ENCODE data around the gene FRS3. TPM values are rescaled to one million over a fixed set of nuclear protein-coding genes. Genes with fewer than 3 reads are reported as not detected.

Gene FRS3
- total and polyA plus RNA-seq, 2 experiments from 2014 or later: 1.3 to 3.3 TPM

DNA sequence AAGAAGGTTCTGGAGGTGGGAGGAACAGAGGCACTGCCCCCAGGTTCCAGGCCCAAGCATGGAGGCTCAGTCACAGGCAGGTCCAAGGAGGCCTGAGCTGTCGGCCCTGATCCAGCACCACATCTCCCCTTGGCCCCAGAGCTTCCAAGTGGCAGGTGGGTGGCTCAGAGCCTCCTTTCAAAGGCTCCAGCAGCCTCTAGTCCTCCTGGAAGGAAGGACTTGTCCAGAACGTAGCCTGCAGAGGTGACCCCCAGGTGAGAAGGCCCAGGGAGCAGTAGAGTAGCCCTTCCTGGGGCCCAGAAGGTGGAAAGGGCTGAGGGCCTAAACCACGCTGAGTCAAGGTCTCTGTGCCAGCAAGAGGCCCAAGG is 52.0 kb downstream of the FRS3 start:
- H3K36me3 ChIP-seq (ENCODE audit: insufficient read depth): no peaks in the 10 kb centered on the region
- Mint-ChIP-seq H3K4me1 (peaks cover 55% of the 10 kb centered on the region), H3K27ac (no peak overlapping the region), H3K27me3 (ENCODE audit: insufficient read depth, low read depth, poor library complexity) (peaks cover 11% of the 10 kb centered on the region), H3K36me3 (ENCODE audit: low read depth) (no peaks in the 10 kb centered on the region), H3K9me3 (no peaks in the 10 kb centered on the region), H3K4me3 (no peak overlapping the region)
- H2AFZ ChIP-seq: no peak overlapping the region
- H3K79me2 ChIP-seq (replicated peaks; ENCODE audit: insufficient read depth): no peaks in the 10 kb centered on the region
- TF ChIP-seq, protein P1, sequence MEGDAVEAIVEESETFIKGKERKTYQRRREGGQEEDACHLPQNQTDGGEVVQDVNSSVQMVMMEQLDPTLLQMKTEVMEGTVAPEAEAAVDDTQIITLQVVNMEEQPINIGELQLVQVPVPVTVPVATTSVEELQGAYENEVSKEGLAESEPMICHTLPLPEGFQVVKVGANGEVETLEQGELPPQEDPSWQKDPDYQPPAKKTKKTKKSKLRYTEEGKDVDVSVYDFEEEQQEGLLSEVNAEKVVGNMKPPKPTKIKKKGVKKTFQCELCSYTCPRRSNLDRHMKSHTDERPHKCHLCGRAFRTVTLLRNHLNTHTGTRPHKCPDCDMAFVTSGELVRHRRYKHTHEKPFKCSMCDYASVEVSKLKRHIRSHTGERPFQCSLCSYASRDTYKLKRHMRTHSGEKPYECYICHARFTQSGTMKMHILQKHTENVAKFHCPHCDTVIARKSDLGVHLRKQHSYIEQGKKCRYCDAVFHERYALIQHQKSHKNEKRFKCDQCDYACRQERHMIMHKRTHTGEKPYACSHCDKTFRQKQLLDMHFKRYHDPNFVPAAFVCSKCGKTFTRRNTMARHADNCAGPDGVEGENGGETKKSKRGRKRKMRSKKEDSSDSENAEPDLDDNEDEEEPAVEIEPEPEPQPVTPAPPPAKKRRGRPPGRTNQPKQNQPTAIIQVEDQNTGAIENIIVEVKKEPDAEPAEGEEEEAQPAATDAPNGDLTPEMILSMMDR (conservative IDR thresholded peaks at IDR 0.05; ENCODE audit: low read depth in 2 of 2): no peak
- TF ChIP-seq JUNB (IDR thresholded peaks at IDR 0.05; ENCODE audit: unreplicated experiment) (no peak), EZH2phosphoT487 (IDR thresholded peaks at IDR 0.05; ENCODE audit: unreplicated experiment) (no peak), NANOG (IDR thresholded peaks at IDR 0.05; ENCODE audit: borderline replicate concordance) (no peak), ZNF331 (CRISPR knock-in tag; IDR thresholded peaks at IDR 0.05; ENCODE audit: low read depth) (no peak)
- TF ChIP-seq, protein P2, sequence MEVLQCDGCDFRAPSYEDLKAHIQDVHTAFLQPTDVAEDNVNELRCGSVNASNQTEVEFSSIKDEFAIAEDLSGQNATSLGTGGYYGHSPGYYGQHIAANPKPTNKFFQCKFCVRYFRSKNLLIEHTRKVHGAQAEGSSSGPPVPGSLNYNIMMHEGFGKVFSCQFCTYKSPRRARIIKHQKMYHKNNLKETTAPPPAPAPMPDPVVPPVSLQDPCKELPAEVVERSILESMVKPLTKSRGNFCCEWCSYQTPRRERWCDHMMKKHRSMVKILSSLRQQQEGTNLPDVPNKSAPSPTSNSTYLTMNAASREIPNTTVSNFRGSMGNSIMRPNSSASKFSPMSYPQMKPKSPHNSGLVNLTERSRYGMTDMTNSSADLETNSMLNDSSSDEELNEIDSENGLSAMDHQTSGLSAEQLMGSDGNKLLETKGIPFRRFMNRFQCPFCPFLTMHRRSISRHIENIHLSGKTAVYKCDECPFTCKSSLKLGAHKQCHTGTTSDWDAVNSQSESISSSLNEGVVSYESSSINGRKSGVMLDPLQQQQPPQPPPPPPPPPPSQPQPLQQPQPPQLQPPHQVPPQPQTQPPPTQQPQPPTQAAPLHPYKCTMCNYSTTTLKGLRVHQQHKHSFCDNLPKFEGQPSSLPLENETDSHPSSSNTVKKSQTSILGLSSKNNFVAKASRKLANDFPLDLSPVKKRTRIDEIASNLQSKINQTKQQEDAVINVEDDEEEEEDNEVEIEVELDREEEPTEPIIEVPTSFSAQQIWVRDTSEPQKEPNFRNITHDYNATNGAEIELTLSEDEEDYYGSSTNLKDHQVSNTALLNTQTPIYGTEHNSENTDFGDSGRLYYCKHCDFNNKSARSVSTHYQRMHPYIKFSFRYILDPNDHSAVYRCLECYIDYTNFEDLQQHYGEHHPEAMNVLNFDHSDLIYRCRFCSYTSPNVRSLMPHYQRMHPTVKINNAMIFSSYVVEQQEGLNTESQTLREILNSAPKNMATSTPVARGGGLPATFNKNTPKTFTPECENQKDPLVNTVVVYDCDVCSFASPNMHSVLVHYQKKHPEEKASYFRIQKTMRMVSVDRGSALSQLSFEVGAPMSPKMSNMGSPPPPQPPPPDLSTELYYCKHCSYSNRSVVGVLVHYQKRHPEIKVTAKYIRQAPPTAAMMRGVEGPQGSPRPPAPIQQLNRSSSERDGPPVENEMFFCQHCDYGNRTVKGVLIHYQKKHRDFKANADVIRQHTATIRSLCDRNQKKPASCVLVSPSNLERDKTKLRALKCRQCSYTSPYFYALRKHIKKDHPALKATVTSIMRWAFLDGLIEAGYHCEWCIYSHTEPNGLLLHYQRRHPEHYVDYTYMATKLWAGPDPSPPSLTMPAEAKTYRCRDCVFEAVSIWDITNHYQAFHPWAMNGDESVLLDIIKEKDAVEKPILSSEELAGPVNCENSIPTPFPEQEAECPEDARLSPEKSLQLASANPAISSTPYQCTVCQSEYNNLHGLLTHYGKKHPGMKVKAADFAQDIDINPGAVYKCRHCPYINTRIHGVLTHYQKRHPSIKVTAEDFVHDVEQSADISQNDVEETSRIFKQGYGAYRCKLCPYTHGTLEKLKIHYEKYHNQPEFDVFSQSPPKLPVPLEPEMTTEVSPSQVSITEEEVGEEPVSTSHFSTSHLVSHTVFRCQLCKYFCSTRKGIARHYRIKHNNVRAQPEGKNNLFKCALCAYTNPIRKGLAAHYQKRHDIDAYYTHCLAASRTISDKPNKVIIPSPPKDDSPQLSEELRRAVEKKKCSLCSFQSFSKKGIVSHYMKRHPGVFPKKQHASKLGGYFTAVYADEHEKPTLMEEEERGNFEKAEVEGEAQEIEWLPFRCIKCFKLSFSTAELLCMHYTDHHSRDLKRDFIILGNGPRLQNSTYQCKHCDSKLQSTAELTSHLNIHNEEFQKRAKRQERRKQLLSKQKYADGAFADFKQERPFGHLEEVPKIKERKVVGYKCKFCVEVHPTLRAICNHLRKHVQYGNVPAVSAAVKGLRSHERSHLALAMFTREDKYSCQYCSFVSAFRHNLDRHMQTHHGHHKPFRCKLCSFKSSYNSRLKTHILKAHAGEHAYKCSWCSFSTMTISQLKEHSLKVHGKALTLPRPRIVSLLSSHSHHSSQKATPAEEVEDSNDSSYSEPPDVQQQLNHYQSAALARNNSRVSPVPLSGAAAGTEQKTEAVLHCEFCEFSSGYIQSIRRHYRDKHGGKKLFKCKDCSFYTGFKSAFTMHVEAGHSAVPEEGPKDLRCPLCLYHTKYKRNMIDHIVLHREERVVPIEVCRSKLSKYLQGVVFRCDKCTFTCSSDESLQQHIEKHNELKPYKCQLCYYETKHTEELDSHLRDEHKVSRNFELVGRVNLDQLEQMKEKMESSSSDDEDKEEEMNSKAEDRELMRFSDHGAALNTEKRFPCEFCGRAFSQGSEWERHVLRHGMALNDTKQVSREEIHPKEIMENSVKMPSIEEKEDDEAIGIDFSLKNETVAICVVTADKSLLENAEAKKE (CRISPR knock-in tag; IDR thresholded peaks at IDR 0.05): no peak
- TF ChIP-seq, protein P3, sequence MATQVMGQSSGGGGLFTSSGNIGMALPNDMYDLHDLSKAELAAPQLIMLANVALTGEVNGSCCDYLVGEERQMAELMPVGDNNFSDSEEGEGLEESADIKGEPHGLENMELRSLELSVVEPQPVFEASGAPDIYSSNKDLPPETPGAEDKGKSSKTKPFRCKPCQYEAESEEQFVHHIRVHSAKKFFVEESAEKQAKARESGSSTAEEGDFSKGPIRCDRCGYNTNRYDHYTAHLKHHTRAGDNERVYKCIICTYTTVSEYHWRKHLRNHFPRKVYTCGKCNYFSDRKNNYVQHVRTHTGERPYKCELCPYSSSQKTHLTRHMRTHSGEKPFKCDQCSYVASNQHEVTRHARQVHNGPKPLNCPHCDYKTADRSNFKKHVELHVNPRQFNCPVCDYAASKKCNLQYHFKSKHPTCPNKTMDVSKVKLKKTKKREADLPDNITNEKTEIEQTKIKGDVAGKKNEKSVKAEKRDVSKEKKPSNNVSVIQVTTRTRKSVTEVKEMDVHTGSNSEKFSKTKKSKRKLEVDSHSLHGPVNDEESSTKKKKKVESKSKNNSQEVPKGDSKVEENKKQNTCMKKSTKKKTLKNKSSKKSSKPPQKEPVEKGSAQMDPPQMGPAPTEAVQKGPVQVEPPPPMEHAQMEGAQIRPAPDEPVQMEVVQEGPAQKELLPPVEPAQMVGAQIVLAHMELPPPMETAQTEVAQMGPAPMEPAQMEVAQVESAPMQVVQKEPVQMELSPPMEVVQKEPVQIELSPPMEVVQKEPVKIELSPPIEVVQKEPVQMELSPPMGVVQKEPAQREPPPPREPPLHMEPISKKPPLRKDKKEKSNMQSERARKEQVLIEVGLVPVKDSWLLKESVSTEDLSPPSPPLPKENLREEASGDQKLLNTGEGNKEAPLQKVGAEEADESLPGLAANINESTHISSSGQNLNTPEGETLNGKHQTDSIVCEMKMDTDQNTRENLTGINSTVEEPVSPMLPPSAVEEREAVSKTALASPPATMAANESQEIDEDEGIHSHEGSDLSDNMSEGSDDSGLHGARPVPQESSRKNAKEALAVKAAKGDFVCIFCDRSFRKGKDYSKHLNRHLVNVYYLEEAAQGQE (IDR thresholded peaks at IDR 0.05; ENCODE audit: unreplicated experiment): no peak
- no peaks in the 10 kb centered on the region for H3K9me2 ChIP-seq (ENCODE audit: insufficient read depth)
- DNase-seq (ENCODE audit: low spot score): no peak
- 0 out of 2 replicates have a peak, but pooled peaks cover 3% of the 10 kb centered on the region for H3F3A ChIP-seq (replicated peaks; ENCODE audit: low read depth)
- no peak for ATAC-seq
- no peak overlapping the region for H3K4me2 ChIP-seq
- H3K27ac ChIP-seq (ENCODE audit: low read depth): no peak overlapping the region
- no peak overlapping the region for H3K4me3 ChIP-seq
- no peaks in the 10 kb centered on the region for H4K20me1 ChIP-seq (replicated peaks; ENCODE audit: insufficient read depth)
- H3K27me3 ChIP-seq (ENCODE audit: insufficient read depth): peaks cover 9% of the 10 kb centered on the region
- peaks cover 25% of the 10 kb centered on the region for H3K4me1 ChIP-seq (ENCODE audit: insufficient read depth)

Data from GM23338 (cell line).